COR-L47 (cell line): ENCODE results near the gene FBXL17.
A peak's percentile ranks its signal among the peaks of the same experiment; 100 is the strongest.
"Not testable (repeated sequence)": the region's sequence is repeated elsewhere in the genome, so short reads cannot be mapped to it uniquely, and the experiment has no call there.

Source experiments
- DNase-seq: peaks from one replicate; lab custom pipeline; 2025; lab: John Stamatoyannopoulos, UW

FBXL17 gene

DNA sequence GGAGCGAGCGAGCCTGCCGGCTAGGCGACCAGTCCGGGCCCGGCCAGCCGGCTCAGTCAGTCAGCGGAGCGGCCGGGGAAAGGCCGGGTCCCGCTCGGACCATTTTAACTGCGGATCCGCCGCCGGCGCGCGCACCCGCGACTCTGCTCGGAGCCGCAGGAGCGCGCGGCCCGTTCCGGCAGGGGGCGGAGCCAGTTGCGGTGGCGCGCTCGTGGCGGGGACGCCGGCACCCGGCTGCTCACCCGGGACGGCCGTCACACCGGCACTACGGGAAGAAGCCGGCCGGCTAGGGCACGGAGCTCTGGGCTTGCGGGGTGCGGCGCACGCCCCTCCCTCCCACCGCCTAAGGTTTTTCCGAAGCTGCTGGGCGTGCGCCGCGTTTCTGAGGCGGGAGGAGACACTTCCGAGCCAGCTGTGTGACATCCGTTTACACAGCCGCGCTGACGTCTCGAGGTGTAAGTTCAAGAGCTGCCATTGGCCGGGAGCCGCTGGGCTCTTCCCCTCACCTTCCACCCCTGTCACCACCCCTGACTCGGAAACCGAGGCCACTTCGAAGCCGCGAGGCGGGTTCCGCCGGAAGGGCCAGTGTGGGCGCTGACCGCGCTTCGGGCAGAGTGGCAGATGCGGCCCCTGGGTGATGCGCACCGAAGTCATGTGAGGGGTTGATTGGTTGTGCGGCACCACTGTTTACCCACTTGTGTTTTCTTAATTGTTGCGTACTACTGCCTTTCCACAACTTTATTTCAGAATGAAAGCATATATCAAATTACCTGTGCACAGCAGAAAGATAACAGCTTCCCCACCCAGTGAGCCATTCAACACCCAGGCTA is at the start of gene FBXL17:
Gene FBXL17, minus strand, starts transcription at position 145 of the 830 bp plus-strand sequence.
- peak; percentile 87 for DNase-seq

DNA sequence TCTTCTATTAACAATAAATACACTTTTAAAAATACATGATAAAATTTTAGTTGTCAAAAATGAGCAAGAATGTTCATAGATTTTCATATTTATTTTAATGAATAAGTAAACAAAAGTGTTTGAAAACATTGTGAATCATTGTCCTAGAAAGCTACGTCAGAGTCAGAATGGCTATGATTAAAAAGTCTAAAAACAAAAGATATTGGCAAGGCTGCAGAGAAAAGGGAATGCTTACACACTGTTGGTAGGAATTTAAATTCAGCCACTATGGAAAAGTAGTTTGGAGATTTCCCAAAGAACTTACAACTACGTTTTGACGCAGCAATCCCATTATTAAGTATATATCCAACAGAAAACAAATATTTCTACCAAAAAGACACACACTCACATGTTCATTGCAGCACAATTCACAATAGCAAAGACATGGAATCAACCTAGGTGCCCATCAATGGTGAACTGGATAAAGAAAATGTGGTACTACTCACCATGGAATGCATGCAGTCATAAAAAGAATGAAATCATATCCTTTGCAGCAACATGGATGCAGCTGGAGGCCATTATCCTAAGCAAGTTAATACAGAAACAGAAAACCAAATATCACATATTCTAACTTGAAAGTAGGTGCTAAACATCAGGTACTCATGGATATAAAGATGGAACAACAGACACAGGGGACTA is 49.2 kb upstream of the FBXL17 start:
- DNase-seq, result no peak

DNA sequence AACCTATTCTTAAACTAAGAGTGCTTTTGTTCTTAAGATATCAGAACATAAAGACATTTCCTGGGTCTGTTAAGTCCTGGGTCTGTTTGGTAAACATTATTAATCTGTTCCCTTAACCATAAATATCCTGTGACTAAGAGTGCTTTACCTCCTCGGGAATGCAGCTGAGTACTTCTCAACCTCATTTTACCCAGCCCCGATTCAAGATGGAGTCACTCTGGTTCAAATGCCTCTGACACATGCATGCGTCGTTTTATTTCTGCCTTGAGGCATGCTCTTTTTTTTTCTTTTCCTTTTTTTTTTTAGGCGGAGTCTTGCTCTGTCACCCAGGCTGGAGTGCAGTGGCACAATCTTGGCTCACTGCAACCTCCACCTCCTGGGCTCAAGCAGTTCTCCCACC is 39.8 kb upstream of the FBXL17 start:
- DNase-seq, result no peak

DNA sequence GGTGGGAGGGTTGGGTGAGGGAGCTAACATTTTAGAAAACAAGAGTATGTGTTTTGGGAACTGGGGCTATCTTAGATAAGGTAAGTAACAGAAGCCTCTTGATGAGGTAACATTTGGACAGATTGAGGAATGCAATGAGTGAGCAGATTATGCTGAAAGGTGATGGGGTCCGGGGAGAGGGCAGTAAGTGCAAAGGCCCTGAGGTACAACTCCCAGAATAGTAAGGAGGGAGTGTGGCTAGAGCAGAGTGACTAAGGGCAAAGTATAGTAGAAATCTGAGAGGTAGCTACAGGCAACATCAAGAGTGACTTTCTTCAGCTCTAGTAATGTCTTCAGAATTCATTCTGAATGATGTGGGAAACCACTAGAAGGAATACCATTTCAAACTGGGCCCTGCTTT is 38.9 kb upstream of the FBXL17 start:
- no peak for DNase-seq

DNA sequence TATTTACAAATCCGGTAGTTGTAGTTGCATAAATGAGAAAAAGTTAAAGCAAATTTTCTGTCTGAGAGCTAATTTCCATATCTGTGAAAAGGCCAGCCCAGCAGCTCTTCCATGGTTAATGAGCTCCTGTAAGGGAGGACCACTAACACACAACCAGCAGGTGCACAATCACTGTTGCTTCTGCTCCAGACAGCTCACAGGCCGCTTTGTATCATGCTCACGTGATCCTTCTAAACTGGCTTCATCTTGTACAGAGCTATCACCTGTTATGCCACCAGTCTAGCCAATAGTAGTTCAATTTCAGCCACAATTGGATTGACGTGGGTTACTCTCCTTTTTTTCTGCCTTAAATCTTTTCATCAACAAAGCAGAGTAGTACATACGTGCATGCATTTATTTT is 38.3 kb upstream of the FBXL17 start:
- no peak for DNase-seq

DNA sequence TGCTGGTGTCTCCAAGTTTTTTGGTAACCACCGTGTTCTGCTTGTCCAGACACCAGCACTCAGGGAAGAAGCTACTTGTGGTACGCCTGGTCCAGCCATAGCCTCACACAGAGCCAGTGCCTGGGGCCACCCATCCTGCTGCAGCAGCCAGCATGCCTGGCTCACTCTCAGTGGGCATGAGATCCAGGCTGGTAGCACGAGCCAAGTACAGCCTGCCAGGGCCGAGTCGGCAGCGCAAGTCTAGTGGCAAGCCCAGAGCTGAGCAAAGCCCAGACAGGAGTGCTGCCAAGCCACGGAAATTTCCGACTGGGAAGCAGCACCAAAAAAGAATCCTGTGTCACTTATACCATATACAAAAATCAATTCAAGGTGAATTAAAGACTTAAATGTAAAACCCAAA is 36.3 kb upstream of the FBXL17 start:
- DNase-seq, result no peak

DNA sequence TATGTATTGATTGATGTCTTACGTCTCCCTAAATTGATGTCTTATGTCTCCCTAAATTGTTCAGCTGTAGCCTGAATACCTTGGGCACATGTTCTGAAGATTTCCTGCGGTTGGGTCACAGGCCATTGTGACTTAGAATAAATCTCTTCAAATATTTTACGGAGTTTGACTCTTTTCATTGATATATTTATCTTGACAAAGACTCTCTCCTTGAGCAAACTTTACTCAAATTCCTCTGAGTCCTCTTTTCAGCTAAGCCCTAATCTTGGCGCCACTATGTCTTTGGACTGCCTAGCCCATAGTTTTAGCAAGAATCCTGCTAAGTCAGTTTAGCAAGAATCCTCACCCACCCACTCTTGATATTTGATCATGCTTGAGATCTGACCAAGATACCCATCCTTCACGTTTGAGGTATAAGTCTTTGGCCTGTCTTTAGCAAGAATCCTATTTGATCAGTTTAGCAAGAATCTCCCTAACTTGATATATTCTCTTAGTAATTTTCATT is 35.3 kb upstream of the FBXL17 start:
- no peak for DNase-seq

DNA sequence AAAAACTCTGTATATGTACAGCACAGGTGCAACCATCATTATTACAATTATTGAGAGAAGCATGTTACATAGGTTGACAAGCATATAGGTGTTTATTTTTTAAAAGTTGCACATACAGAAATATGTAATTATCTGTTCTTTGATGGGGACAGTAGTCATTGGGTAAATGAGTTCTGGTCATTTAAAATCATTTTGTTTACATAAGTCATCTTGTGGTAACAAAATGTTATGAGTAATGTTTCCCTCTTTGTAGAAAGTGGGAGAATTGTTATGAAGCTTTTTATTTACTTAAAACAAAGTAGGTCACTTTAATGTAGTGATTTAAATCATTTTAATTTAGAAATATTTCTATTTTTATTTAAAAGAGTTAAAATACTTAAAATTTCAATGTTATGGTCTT is 33.8 kb upstream of the FBXL17 start:
- DNase-seq, result no peak

DNA sequence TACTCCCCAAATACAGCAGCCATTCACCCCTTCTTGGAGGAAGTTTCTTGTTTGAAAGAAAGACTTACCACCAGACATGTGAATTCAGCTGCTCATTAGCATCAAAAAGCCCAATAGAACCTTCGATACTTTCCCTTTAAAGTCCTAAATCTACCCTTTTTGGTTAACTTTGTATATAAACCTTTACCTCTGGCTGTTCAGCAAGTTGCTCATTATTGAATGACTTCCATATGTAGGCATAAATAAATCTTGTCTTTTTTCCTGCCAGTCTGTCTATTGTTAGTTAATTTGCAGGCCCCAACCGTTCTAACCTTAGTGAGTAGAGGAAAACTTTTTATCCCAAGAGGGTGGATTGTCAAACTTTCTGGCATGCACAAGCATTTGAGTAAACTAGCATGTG is 27.9 kb upstream of the FBXL17 start:
- DNase-seq, result no peak

DNA sequence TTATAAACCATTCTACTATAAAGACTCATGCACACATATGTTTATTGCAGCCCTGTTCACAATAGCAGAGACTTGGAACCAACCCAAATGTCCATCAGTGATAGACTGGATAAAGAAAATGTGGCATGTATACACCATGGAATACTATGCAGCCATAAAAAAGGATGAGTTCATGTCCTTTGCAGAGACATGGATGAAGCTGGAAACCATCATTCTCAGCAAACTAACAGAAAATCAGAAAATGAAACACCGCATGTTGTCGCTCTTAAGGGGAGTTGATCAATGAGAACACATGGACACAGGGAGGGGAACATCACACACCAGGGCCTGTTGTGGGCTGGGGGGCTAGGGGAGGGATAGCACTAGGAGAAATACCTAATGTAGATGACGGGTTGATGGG is 23.3 kb upstream of the FBXL17 start:
- DNase-seq, result not testable (repeated sequence)

DNA sequence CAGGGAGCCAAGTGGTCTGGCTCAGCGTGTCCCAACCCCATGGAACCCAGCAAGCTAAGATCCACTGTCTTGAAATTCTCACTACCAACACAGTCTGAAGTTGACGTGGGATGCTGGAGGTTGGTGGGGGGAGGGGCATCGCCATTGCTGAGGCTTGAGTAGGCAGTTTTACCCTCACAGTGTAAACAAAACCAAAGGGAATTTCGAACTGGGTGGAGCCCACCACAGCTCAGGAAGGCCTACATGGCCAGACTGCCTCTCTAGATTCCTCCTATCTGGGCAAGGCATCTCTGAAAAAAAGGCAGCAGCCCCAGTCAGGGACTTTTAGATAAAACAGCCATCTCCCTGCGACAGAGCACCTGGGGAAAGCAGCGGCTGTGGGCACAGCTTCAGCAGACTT is 17.1 kb upstream of the FBXL17 start:
- DNase-seq, result no peak

DNA sequence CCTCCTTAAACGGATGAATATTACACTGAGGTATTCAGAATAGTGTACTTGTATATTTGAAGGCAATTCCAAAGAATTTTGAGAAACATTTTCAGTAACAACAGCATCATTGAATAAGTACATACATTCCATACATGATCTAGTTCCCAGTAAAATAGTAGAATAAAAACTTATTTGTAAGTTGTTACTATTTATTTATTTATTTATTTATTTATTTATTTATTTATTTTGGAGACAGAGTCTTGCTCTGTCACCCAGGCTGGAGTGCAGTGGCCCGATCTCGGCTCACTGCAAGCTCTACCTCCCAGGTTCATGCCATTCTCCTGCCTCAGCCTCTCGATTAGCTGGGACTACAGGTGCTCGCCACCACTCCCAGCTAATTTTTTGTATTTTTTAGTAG is 14.9 kb upstream of the FBXL17 start:
- not testable (repeated sequence) for DNase-seq

DNA sequence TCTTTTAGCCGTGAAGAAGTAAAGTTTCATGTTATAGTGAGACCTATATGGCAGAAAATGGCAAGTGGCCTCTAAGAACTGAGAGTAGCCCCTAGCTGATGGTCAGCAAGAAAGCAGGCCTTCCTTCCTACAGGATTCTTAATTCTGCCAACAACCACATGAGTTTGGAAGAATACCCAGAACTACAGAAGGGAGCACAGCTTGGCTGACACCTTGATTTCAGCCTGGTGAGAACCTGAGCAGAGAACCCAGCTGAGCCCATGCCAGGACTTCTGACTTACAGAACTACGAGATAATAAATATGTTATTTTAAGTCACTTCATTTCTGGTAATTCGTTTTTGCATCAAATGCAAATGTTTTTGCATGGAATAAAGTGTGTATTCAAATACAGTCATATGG is 5.9 kb upstream of the FBXL17 start:
- no peak for DNase-seq

DNA sequence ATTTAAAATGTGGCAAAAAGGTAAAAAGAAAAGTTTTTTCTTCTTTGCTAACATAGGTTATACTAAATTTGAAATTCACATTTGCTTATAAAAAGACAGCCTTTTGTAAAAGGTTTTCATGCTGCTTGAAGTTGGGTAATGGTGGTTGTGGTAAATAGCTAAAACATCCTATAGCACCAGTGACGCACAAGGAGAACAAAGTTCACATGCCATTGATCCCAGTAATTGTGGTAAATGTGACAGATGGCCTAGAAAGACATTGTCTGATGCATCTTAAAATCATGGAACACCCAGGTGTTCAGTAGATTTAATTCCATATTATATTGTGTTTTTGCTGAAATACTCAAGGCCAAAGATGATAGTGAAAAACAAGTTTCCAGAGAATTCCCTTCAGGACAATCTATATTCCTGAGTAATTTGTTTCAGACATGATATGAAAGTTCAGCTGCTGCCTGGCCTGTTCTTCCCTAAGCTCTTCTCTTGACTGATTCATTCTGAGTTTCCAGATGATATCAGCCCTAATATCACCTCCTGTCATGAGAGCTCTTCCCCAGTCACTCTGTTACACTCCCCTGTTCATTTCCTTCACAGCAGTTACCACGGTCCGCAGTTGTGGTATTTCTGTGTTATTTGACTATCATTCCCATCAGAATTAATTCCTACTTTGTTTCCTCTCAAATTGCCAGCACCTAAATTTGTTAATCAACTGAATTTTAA is 4.6 kb upstream of the FBXL17 start:
- no peak for DNase-seq

DNA sequence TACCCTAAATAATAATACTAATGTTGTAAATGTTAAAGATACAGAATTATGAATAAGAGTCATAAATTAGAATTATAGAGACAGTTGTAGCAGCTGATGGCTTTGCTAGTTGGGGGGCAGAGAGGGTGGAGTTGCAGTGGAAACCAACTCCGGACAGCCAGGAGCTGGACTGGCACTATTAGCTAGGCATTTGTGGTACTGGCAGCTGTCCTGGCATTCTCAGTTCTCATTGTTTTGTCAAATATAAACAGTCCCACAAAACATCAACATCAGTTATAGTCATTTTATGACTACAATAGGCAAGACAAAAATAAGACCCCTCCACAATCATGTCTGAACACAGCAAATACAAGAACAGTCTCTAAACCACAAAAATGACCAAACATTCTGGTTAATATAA is 2.8 kb upstream of the FBXL17 start:
- DNase-seq, result no peak

DNA sequence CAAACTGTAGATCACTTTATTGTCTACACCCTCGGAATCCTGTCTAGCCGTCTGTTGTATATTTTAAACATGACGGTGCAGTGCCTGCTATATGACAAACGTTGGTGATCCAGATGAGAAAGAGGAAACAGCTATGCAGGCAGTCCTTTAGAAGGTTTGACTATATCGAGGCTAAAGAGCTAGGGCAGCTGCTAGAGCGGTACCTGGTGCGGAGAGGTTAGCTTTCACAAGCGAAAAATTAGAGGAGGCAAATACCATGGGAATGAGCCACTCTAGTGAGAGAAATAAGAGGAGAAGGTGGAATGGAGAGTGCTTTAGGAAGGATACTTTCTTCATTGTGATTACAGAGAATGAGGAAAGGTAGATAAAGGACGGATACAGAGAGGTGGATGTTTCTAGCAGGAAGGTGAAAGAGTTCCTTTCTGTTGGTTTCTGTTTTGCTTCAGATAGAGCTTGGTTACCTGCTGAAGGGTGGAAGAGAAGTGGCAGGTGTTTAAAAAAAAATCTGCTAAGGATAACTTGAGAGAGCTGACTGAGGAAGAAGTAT is 959 bp upstream of the FBXL17 start:
- DNase-seq, result no peak

DNA sequence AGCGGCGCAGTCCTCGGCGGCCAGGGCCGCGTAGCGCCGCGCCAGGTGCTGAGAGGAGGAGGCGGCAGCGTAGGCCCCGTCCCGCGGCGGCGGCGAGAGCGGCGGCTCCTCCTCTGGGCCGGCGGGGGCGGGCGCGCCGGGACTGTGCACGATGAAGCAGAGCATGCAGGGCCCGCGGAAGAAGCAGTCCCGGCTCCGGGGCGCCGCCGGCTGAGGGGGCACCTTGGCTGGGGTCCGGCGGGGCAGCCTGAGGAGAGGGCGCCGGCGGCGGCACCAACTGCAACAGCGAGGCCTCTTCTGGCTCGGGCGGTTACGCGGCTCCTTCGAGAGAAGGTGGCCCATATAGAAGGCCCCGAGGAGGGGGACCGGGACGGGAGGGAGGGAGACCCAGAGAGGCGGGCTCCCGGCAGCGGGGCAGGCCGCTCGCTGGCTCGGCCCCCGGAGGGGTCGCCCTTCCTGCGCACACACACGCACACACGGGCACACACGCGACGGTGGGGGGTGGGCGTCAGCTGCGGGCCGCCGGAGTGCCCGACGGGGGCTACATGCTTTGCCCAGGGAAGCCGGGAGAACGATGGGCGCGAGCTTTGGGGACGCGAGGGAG is 446 bp downstream of the FBXL17 start:
- DNase-seq, result peak; percentile 43

DNA sequence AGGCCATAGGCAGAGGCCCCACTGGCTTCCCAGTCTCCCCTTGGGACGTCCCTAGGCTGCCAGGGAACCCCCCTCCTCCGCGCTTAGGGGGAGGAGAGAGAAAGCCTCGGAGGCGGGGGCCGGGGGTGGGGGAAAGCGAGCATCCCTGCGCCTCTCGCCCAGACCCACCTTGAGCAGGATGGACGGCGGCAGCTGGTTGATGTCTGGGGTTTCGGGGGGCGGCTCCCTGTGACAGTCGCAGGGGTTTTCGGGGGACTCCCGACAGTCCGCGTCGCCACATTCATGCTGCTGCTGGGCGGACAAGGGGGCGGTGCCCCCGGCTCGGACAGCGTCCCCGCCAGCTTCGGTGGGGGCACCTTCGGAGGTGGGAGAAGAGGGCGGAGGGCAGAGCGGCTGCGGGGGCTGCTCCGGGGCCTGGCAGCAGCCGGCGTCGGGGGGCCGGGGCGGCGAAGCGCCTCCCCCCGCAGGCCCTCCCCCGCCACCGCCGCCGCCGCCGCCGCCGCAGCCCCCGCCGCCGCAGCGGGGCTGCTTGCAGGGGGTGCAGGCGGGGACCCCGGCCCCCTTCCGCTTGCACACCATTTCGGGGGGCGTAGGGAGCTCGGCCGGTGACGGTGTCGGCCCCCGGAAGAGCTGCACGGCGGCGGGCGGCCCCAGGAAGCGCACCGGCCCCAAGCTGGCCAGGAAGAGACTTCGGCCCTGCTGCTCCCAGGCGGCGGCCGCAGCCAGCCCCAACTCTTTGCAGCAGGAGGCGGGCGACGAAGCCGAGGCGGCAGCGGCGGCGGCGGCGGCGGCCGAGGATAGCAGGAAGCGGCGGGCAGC is 1.2 kb downstream of the FBXL17 start:
- no peak for DNase-seq

DNA sequence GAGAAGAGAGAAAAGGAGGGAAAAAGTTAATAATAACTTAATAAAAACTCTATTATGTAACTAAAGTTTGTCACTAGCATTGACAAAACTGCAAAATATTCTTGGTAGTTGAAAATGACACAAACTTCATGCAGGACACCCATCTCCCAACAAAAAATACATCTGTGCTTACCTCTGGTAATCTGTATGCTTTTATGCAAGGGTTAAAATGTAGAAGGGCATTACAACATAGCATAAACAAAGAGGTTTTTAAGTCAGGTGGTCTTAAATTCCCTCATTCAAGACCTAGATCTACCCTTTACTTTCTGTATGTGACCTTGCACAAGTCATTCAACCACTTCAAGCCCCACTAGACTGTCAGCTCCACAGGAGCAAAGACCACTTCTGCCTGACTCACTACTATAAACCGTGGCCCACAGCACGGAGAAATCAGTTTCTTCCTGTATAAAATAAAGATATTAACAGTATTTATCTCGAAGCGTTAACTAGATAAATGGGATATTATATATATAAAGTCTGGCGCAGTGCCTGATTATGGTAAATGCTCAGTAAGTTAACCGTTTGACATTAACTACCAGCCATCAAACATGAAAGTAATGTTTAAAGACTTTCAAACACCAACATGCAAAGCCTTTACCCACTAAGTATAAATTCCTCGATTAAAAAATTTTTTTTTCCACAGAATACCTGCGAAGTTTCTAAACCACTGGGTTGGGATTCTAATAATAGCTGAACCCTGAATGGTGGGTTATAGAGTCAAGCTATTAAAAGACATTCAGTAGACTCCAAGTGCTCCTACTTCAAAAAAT is 2.0 kb downstream of the FBXL17 start:
- DNase-seq, result no peak

DNA sequence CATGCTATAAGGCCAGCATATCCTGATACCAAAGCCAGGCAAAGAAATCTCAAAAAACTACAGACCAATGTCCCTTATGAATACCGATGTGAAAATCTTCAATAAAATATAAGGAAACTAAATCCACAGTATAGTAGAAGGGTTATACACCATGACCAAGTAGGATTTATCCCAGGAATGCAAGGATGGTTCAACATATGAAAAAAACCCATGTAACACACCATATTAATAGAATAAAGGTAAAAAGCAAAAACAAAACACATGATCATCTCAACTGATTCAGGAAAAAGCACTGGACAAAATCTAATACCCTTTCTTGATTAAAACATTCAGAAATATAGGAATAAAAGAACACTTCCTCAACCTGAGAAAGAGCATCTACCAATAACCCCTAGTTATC is 6.1 kb downstream of the FBXL17 start:
- no peak for DNase-seq
